GM18499 (cell line): ENCODE data around the gene PRSS23.
"Not testable (repeated sequence)": the region's sequence is repeated elsewhere in the genome, so short reads cannot be mapped to it uniquely, and the experiment has no call there.

ENCODE experiments used
- ATAC-seq: cut with Tn5 transposase; IDR thresholded peaks from one replicate; pipeline ENCODE4 v1.9.1; 2021; ENCODE audit warnings: moderate number of reproducible peaks; ENCODE audit not compliant: insufficient read depth, unreplicated experiment

Gene PRSS23

GRCh38 chr11:86800076-86800959 lies at the start of gene PRSS23:
Gene PRSS23, plus strand, starts transcription at chr11:86800542. Its CDS starts 7,102 bp downstream, at chr11:86807644.
- no peak for ATAC-seq

GRCh38 chr11:86753459-86753858 lies 46.9 kb upstream of the PRSS23 start:
- no peak for ATAC-seq

GRCh38 chr11:86755146-86755545 lies 45.2 kb upstream of the PRSS23 start:
- no peak for ATAC-seq

GRCh38 chr11:86758171-86758570 lies 42.2 kb upstream of the PRSS23 start:
- ATAC-seq: no peak

GRCh38 chr11:86760577-86760976 lies 39.8 kb upstream of the PRSS23 start:
- ATAC-seq: no peak

GRCh38 chr11:86761978-86762377 lies 38.4 kb upstream of the PRSS23 start:
- ATAC-seq: no peak

- ATAC-seq: no peak
Observed at GRCh38 chr11:86765203-86765602, 35.1 kb upstream of the PRSS23 start.

GRCh38 chr11:86765878-86766277 lies 34.5 kb upstream of the PRSS23 start:
- ATAC-seq: no peak

- ATAC-seq: no peak
Observed at GRCh38 chr11:86769219-86769618, 31.1 kb upstream of the PRSS23 start.

GRCh38 chr11:86770473-86771027 lies 29.8 kb upstream of the PRSS23 start:
- ATAC-seq: not testable (repeated sequence)

GRCh38 chr11:86772999-86773398 lies 27.3 kb upstream of the PRSS23 start:
- ATAC-seq: no peak

- no peak for ATAC-seq
Observed at GRCh38 chr11:86773513-86774252, 26.7 kb upstream of the PRSS23 start.

- no peak for ATAC-seq
Observed at GRCh38 chr11:86774417-86774816, 25.9 kb upstream of the PRSS23 start.

GRCh38 chr11:86775361-86775760 lies 25.0 kb upstream of the PRSS23 start:
- no peak for ATAC-seq

- no peak for ATAC-seq
Observed at GRCh38 chr11:86781546-86781945, 18.8 kb upstream of the PRSS23 start.

- ATAC-seq: no peak
Observed at GRCh38 chr11:86782742-86783141, 17.6 kb upstream of the PRSS23 start.

- ATAC-seq: no peak
Observed at GRCh38 chr11:86783661-86784060, 16.7 kb upstream of the PRSS23 start.

- ATAC-seq: no peak
Observed at GRCh38 chr11:86784241-86784681, 16.1 kb upstream of the PRSS23 start.

- no peak for ATAC-seq
Observed at GRCh38 chr11:86785576-86785975, 14.8 kb upstream of the PRSS23 start.

GRCh38 chr11:86787018-86787536 lies 13.3 kb upstream of the PRSS23 start:
- no peak for ATAC-seq

- ATAC-seq: no peak
Observed at GRCh38 chr11:86787656-86788055, 12.7 kb upstream of the PRSS23 start.
